ENCODE results near the gene NYNRIN. TPM values are rescaled to one million over a fixed set of nuclear protein-coding genes. Genes with fewer than 3 reads are reported as not detected.
"Not testable (repeated sequence)": the region's sequence is repeated elsewhere in the genome, so short reads cannot be mapped to it uniquely, and the experiment has no call there.

Gene NYNRIN
- total and polyA plus RNA-seq, 2 donors (not counting 3 experiments of a cell fraction or from before 2014, with no cell fraction given): 37.2 to 42.8 TPM

- Histone ChIP-seq H3K9ac (replicated peaks; ENCODE audit: extremely low read depth, insufficient read depth, low read length) (peak overlapping the region; percentile 97), H3K79me2 (ENCODE audit: control insufficient read depth, insufficient read depth, low read length) (peaks cover 2% of the 10 kb centered on the region), H3K27me3 (ENCODE audit: control insufficient read depth in 2 of 2, insufficient read depth in 2 of 2, low read length in 2 of 2) (no peaks in the 10 kb centered on the region), H3K9me1 (replicated peaks; ENCODE audit: control insufficient read depth, extremely low read depth, insufficient read depth, low read length) (no peaks in the 10 kb centered on the region), H3K27ac (ENCODE audit: insufficient read depth, low read depth, low read length) (peak overlapping the region; percentile 98), H3K9me3 (replicated peaks; ENCODE audit: control insufficient read depth, insufficient read depth, low read length) (no peaks in the 10 kb centered on the region), H2AFZ (ENCODE audit: low read depth, low read length) (peak overlapping the region; percentile 35), H3K4me2 (ENCODE audit: insufficient read depth, low read length) (peak overlapping the region; percentile 94), H4K20me1 (replicated peaks; ENCODE audit: control insufficient read depth, extremely low read depth, insufficient read depth, low read length) (no peaks in the 10 kb centered on the region), H3K4me3 (replicated peaks in 1 of 3; ENCODE audit: insufficient read depth in 1 of 3, low read depth in 1 of 3, low read length in 3 of 3) (peak overlapping the region; percentile 74 to 88 (median 76)), H3K36me3 (ENCODE audit: control insufficient read depth in 2 of 2, extremely low read depth in 1 of 2, insufficient read depth in 2 of 2, low read length in 2 of 2) (peaks cover 3 to 13% of the 10 kb centered on the region in 2 experiments), H3K4me1 (ENCODE audit: control insufficient read depth, extremely low read depth, insufficient read depth, low read length) (peaks cover 18% of the 10 kb centered on the region)
- BruUV-seq (replicated peaks): TSS peak; percentile 61
- no peak for TF ChIP-seq GATA2 (IDR thresholded peaks at IDR 0.05; ENCODE audit: insufficient read depth, insufficient read length, low read depth, low read length)
- peak; percentile 81 for TF ChIP-seq POLR2A (IDR thresholded peaks at IDR 0.05; ENCODE audit: low read depth, low read length)
- ChIA-PET CTCF (no interaction called here), POLR2A (no interaction called here)
- FAIRE-seq (no peak), DNase-seq (ENCODE audit: low read depth, low spot score) (peak; percentile 34)
- intact Hi-C loops (cut with micrococcal nuclease): loop anchor here (10.0 kb wide), 1 partner anchor 952 kb away; no protein-coding TSS in a partner anchor
- dilution Hi-C loops (cut with MboI; ENCODE audit: extremely low pct_ligation_motif_present, low sequenced_read_pairs): no loop called here
Measured at GRCh38 chr14:24443053-24443665, 44.4 kb downstream of the NYNRIN start.

DNA sequence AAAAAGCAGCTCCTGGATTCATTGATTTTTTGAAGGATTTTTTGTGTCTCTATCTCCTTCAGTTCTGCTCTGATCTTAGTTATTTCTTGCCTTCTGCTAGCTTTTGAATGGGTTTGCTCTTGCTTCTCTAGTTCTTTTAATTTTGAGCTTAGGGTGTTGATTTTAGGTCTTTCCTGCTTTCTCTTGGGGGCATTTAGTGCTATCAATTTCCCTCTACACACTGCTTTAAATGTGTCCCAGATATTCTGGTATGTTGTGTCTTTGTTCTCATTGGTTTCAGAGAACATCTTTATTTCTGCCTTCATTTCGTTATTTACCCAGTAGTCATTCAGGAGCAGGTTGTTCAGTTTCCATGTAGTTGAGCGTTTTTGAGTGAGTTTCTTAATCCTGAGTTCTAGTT is 52.0 kb downstream of the NYNRIN start:
- H3K79me2 ChIP-seq (ENCODE audit: control insufficient read depth, insufficient read depth, low read length); H3K4me1 ChIP-seq (ENCODE audit: control insufficient read depth, extremely low read depth, insufficient read depth, low read length); H3K27ac ChIP-seq (ENCODE audit: insufficient read depth, low read depth, low read length); POLR2A ChIA-PET; H3K9me3 ChIP-seq (replicated peaks; ENCODE audit: control insufficient read depth, insufficient read depth, low read length); DNase-seq (ENCODE audit: low read depth, low spot score); intact Hi-C loops (cut with micrococcal nuclease); CTCF ChIA-PET; BruUV-seq (replicated peaks); H3K27me3 ChIP-seq (ENCODE audit: control insufficient read depth in 2 of 2, insufficient read depth in 2 of 2, low read length in 2 of 2); H3K36me3 ChIP-seq (ENCODE audit: control insufficient read depth in 2 of 2, extremely low read depth in 1 of 2, insufficient read depth in 2 of 2, low read length in 2 of 2); H3K4me3 ChIP-seq (replicated peaks in 1 of 3; ENCODE audit: insufficient read depth in 1 of 3, low read depth in 1 of 3, low read length in 3 of 3); dilution Hi-C loops (cut with MboI; ENCODE audit: extremely low pct_ligation_motif_present, low sequenced_read_pairs); H3K4me2 ChIP-seq (ENCODE audit: insufficient read depth, low read length); H4K20me1 ChIP-seq (replicated peaks; ENCODE audit: control insufficient read depth, extremely low read depth, insufficient read depth, low read length); FAIRE-seq; H3K9me1 ChIP-seq (replicated peaks; ENCODE audit: control insufficient read depth, extremely low read depth, insufficient read depth, low read length); H3K9ac ChIP-seq (replicated peaks; ENCODE audit: extremely low read depth, insufficient read depth, low read length); H2AFZ ChIP-seq (ENCODE audit: low read depth, low read length): not testable (repeated sequence)

Measured in endothelial cell of umbilical vein (primary cell).